Neural progenitor cell (in vitro differentiated cells): ENCODE results near the gene EOGT. TPM values are rescaled to one million over a fixed set of nuclear protein-coding genes. Genes with fewer than 3 reads are reported as not detected.
A peak's percentile ranks its signal among the peaks of the same experiment; 100 is the strongest.

Experiments
- DNase-seq: peaks from one replicate; pipeline ENCODE4 v3.0.0-alpha.2; 2016; ENCODE audit warnings: low spot score
- H2AFZ ChIP-seq: fragments of 200-600 bp; sonication (generic); replicated peaks from 2 replicates; pipeline ENCODE4 v1.6.1; 2016; ENCODE audit warnings: antibody characterized with exemption
- H3F3A ChIP-seq: fragments of 200-600 bp; sonication (generic); 2 replicates; pipeline ENCODE4 v1.6.1; 2016; ENCODE audit warnings: antibody characterized with exemption, low read depth
- H3K27ac ChIP-seq: fragments of 200-600 bp; sonication (generic); 2 replicates; pipeline ENCODE4 v1.5.1; 2016; ENCODE audit warnings: mild to moderate bottlenecking
- H3K27me3 ChIP-seq: fragments of 200-600 bp; sonication (generic); 2 replicates; pipeline ENCODE4 v1.6.1; 2016; ENCODE audit warnings: mild to moderate bottlenecking, moderate library complexity
- H3K36me3 ChIP-seq: fragments of 200-600 bp; sonication (generic); 2 replicates; pipeline ENCODE4 v1.5.1; 2016
- H3K4me1 ChIP-seq: fragments of 200-600 bp; sonication (generic); 2 replicates; pipeline ENCODE4 v1.6.1; 2016; ENCODE audit warnings: mixed run types
- H3K4me2 ChIP-seq: fragments of 200-600 bp; sonication (generic); 2 replicates; pipeline ENCODE4 v1.6.1; 2016
- H3K4me3 ChIP-seq: fragments of 200-600 bp; sonication (generic); 2 replicates; pipeline ENCODE4 v1.5.1; 2016
- H3K79me2 ChIP-seq: fragments of 200-600 bp; sonication (generic); 2 replicates; pipeline ENCODE4 v1.6.1; 2016; ENCODE audit warnings: low read depth
- H3K9ac ChIP-seq: fragments of 200-600 bp; sonication (generic); 2 replicates; pipeline ENCODE4 v1.6.1; 2016
- H3K9me3 ChIP-seq: fragments of 200-600 bp; sonication (generic); 2 replicates; pipeline ENCODE4 v1.5.1; 2016; ENCODE audit warnings: low read depth
- H4K20me1 ChIP-seq: fragments of 200-600 bp; sonication (generic); 2 replicates; pipeline ENCODE4 v1.6.1; 2016; ENCODE audit warnings: low read depth
- H3K27ac Mint-ChIP-seq: 3 replicates; pipeline ENCODE4 v1.8.0; 2021; ENCODE audit warnings: mixed read lengths
- H3K27me3 Mint-ChIP-seq: 2 replicates; pipeline ENCODE4 v1.8.0; 2022; ENCODE audit warnings: low read depth, mild to moderate bottlenecking, inconsistent platforms, moderate library complexity, mixed read lengths; ENCODE audit not compliant: insufficient read depth
- H3K36me3 Mint-ChIP-seq: 3 replicates; pipeline ENCODE4 v1.8.0; 2021; ENCODE audit warnings: mixed read lengths
- H3K4me1 Mint-ChIP-seq: 3 replicates; pipeline ENCODE4 v1.8.0; 2021; ENCODE audit warnings: mixed read lengths
- H3K4me3 Mint-ChIP-seq: 3 replicates; pipeline ENCODE4 v1.8.0; 2021; ENCODE audit warnings: mild to moderate bottlenecking, moderate library complexity, mixed read lengths
- H3K9me3 Mint-ChIP-seq: 3 replicates; pipeline ENCODE4 v1.8.0; 2020; ENCODE audit warnings: mixed read lengths
- EZH2 ChIP-seq: fragments of 200-600 bp; sonication (generic); IDR thresholded peaks from 2 replicates; pipeline ENCODE4 v1.6.1; 2017; ENCODE audit warnings: antibody characterized with exemption, mild to moderate bottlenecking, moderate library complexity
- EZH2phosphoT487 ChIP-seq: fragments of 200-600 bp; sonication (generic); IDR thresholded peaks from 2 replicates; pipeline ENCODE4 v1.6.1; 2017; ENCODE audit warnings: antibody characterized with exemption
- total RNA-seq: library from RNA; depleted of rRNA; stranded (reverse); fragments of >200 nt; gene quantifications from 2 replicates; pipeline ENCODE4 v1.2.3, GENCODE V29; 2015; ENCODE audit warnings: low replicate concordance
- TF ChIP-seq, protein P1 (sequence below): fragments of 200-600 bp; sonication (generic); IDR thresholded peaks from 2 replicates; pipeline ENCODE4 v1.5.1; 2017; ENCODE audit warnings: antibody characterized with exemption, mild to moderate bottlenecking

Gene EOGT
- total RNA-seq, 1 donor from 2014 or later: 2.5 TPM

DNA sequence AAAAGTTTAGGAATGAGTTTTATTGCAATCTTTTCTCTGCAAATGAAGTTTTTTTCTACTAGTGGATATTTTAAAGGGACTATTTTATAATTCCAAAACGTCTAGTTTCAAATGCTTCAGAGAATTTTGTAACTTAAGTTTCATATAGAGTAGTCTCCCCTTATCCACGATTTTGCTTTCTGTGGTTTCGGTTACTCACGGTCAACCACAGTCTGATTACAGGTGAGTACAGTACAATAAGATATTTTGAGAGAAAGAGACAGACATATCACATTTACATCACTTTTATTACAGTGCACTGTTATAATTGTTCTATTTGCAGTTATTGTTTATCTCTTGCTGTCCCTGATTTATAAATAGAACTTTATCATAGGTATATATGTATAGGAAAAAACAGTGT, 7.4 kb upstream of the EOGT start:
- Mint-ChIP-seq H3K36me3 (peaks cover 7% of the 10 kb centered on the region), H3K27me3 (no peaks in the 10 kb centered on the region), H3K9me3 (no peaks in the 10 kb centered on the region), H3K27ac (no peak overlapping the region), H3K4me1 (no peaks in the 10 kb centered on the region), H3K4me3 (no peak overlapping the region)
- H4K20me1 ChIP-seq: no peaks in the 10 kb centered on the region
- H2AFZ ChIP-seq: no peak overlapping the region
- no peak overlapping the region for H3K4me2 ChIP-seq
- H3K27me3 ChIP-seq: no peaks in the 10 kb centered on the region
- H3K9me3 ChIP-seq: no peaks in the 10 kb centered on the region
- peaks cover 6% of the 10 kb centered on the region for H3K36me3 ChIP-seq
- H3K9ac ChIP-seq: no peak overlapping the region
- DNase-seq: no peak
- H3K4me3 ChIP-seq: no peak overlapping the region
- peaks cover 11% of the 10 kb centered on the region for H3F3A ChIP-seq
- TF ChIP-seq EZH2 (no peak), EZH2phosphoT487 (no peak)
- TF ChIP-seq, protein P1, sequence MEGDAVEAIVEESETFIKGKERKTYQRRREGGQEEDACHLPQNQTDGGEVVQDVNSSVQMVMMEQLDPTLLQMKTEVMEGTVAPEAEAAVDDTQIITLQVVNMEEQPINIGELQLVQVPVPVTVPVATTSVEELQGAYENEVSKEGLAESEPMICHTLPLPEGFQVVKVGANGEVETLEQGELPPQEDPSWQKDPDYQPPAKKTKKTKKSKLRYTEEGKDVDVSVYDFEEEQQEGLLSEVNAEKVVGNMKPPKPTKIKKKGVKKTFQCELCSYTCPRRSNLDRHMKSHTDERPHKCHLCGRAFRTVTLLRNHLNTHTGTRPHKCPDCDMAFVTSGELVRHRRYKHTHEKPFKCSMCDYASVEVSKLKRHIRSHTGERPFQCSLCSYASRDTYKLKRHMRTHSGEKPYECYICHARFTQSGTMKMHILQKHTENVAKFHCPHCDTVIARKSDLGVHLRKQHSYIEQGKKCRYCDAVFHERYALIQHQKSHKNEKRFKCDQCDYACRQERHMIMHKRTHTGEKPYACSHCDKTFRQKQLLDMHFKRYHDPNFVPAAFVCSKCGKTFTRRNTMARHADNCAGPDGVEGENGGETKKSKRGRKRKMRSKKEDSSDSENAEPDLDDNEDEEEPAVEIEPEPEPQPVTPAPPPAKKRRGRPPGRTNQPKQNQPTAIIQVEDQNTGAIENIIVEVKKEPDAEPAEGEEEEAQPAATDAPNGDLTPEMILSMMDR: no peak
- H3K79me2 ChIP-seq: no peaks in the 10 kb centered on the region
- no peaks in the 10 kb centered on the region for H3K4me1 ChIP-seq
- no peak overlapping the region for H3K27ac ChIP-seq

DNA sequence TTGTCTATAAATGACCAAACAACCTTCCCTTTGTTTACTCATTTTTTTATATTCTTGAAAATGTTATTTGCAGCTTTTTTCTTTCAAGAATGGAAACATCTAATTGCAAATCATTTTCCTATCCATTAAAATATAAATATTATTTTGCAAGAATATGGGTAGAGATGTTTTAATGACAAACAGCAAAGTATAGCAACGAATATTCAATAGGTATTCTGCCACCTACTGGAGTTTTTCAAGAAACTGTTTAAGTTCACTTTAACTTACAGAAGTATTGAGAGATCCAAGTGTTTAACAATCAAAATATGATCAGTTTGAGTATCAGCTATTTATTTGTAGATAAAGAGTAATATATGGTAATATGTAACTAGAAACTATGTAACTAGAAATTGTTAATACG, 6.9 kb upstream of the EOGT start:
- Histone ChIP-seq H3F3A (peaks cover 11% of the 10 kb centered on the region), H2AFZ (no peak overlapping the region), H3K27ac (no peak overlapping the region), H4K20me1 (no peaks in the 10 kb centered on the region), H3K36me3 (peaks cover 6% of the 10 kb centered on the region), H3K27me3 (peaks cover under 1% of the 10 kb centered on the region), H3K79me2 (no peaks in the 10 kb centered on the region), H3K4me1 (no peaks in the 10 kb centered on the region), H3K9ac (no peak overlapping the region), H3K4me3 (no peak overlapping the region), H3K9me3 (no peaks in the 10 kb centered on the region), H3K4me2 (no peak overlapping the region)
- Mint-ChIP-seq H3K9me3 (no peaks in the 10 kb centered on the region), H3K4me3 (no peak overlapping the region), H3K27me3 (no peaks in the 10 kb centered on the region), H3K27ac (no peak overlapping the region), H3K4me1 (no peaks in the 10 kb centered on the region), H3K36me3 (peaks cover 4% of the 10 kb centered on the region)
- DNase-seq: no peak
- no peak for TF ChIP-seq EZH2phosphoT487
- TF ChIP-seq, protein P1: peak; percentile 47
- TF ChIP-seq EZH2: no peak

DNA sequence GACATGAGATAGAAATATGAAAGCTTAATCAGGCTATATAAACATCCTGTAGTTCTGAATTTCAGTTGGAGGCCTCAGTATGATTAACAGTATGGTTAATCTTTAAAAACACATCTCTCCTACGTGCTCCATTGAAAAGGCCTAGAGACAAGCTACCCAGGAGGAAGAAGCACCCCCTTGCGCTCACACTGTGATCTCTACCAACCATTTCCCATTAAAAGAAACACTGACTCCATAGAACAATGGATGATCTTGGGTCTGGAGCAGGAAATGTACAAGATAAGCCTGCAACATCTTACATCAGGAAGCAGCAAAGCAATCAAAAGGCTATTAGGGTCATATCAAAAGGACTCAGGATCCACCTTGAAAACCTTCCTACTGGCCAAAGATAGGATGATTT, 3.4 kb upstream of the EOGT start:
- Histone ChIP-seq H3K27ac (no peak overlapping the region), H2AFZ (no peak overlapping the region), H3K79me2 (no peaks in the 10 kb centered on the region), H3K36me3 (no peaks in the 10 kb centered on the region), H3K4me3 (no peak overlapping the region), H3K27me3 (peaks cover 36% of the 10 kb centered on the region), H3K4me1 (peaks cover 13% of the 10 kb centered on the region), H3K4me2 (no peak overlapping the region), H4K20me1 (peaks cover 7% of the 10 kb centered on the region), H3K9ac (no peak overlapping the region), H3F3A (peaks cover 32% of the 10 kb centered on the region), H3K9me3 (no peaks in the 10 kb centered on the region)
- Mint-ChIP-seq H3K36me3 (peaks cover 4% of the 10 kb centered on the region), H3K4me3 (no peak overlapping the region), H3K27me3 (peaks cover 8% of the 10 kb centered on the region), H3K9me3 (no peaks in the 10 kb centered on the region), H3K4me1 (peaks cover 12% of the 10 kb centered on the region), H3K27ac (no peak overlapping the region)
- DNase-seq: no peak
- TF ChIP-seq EZH2phosphoT487 (no peak), EZH2 (no peak)
- TF ChIP-seq, protein P1: no peak
